Body of pancreas (tissue), 4 donors: ENCODE data around the gene FEM1B.

ENCODE experiments used
- POLR2A ChIP-seq, 3 donors: fragments of 450-650 bp; IDR thresholded peaks; one replicate each; pipeline ENCODE4 v1.6.1; 2016; ENCODE audit warnings: antibody characterized with exemption in 3 of 3, mild to moderate bottlenecking in 2 of 3
- TF ChIP-seq, protein P1 (sequence below), 7 experiments: fragments of 450-650 bp in 4 of 7; fragments of 200-600 bp in 3 of 7; sonication (generic) in 3 of 7; IDR thresholded peaks; one replicate each; pipeline ENCODE4 v1.5.1; 2016 to 2019; ENCODE audit warnings: antibody characterized with exemption in 7 of 7

DNA sequence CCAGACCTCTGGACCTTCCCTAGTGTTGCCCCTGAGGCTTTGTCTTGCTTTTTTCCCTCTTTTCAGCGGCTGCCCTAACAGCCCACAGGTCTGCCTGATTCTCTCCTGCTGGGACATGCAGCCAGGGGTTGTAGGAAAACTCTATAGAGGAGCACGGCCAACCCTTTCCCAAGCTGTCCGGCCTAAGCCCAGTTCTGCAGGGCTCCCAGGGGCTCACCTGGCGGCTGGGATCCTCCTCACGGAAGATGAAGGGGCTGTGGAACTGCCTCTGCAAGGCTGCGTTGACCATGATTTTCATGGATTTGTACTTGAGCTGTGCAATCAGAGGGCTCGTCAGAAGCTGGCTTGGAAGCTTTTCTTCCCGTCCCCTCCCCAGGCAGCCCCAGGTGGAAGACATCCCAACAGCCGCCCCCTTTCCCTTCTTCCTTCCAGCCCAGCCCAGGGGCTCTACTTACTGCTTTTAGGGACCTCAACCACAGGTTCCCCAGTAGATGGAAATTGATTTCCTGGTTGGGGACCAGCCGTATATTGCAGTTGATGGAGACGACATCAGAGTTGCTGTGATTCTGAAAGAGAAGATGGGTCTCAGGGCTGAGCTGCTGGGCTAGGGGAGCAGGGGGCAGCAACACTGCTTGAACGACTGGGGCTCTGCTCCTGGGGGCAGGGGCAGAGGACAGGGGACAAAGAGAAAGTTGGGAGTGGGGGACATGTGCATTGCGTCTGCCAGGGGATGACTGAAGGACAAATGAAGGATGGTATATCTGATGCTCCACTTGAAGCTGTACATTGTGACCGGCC, 29.8 kb downstream of the FEM1B start:
- TF ChIP-seq, protein P1, sequence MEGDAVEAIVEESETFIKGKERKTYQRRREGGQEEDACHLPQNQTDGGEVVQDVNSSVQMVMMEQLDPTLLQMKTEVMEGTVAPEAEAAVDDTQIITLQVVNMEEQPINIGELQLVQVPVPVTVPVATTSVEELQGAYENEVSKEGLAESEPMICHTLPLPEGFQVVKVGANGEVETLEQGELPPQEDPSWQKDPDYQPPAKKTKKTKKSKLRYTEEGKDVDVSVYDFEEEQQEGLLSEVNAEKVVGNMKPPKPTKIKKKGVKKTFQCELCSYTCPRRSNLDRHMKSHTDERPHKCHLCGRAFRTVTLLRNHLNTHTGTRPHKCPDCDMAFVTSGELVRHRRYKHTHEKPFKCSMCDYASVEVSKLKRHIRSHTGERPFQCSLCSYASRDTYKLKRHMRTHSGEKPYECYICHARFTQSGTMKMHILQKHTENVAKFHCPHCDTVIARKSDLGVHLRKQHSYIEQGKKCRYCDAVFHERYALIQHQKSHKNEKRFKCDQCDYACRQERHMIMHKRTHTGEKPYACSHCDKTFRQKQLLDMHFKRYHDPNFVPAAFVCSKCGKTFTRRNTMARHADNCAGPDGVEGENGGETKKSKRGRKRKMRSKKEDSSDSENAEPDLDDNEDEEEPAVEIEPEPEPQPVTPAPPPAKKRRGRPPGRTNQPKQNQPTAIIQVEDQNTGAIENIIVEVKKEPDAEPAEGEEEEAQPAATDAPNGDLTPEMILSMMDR (IDR thresholded peaks at IDR 0.05) = no peak
- no peak for TF ChIP-seq POLR2A (IDR thresholded peaks at IDR 0.05)
